Measurements from ENCODE around the gene IFI27L2.

DNA sequence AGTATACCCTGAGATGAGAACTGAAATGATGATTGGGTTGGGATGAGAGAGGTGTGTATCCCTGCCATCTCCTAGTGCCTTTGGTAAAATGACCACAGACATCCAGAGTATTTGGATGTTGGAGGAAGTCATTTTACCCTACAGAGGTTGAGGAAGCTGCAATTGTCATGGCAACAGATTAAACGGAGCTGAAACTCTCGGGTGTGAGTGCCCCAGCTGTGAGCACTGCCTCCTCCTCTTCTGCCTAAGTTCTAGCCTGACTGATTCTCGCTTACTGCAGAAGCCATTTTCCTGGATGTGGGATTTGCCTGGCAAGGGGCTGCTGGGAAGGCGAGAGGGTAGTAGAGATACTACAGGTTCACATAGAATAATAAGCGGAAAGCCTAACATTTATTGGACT, 34.4 kb upstream of the IFI27L2 start:
- TF ChIP-seq POLR2AphosphoS5 (IDR thresholded peaks at IDR 0.05; ENCODE audit: low read depth, low read length) (no peak), POLR2A (IDR thresholded peaks at IDR 0.05; ENCODE audit: low read depth, low read length) (no peak), TAF1 (IDR thresholded peaks at IDR 0.05; ENCODE audit: borderline replicate concordance, low read depth, low read length) (no peak)
